Thyroid gland (tissue), 4 donors: ENCODE data around the gene SH2D5.

Experiments
- POLR2A ChIP-seq, 2 donors: fragments of 450-650 bp; IDR thresholded peaks; one replicate each; pipeline ENCODE4 v1.6.1; 2017; ENCODE audit warnings: antibody characterized with exemption in 2 of 2, mild to moderate bottlenecking in 2 of 2, moderate library complexity in 1 of 2
- TF ChIP-seq, protein P1 (sequence below), 6 experiments: fragments of 200-600 bp in 3 of 6; fragments of 450-650 bp in 3 of 6; sonication (generic) in 3 of 6; IDR thresholded peaks; one replicate each; pipeline ENCODE4 v1.5.1; 2016 to 2019; ENCODE audit warnings: antibody characterized with exemption in 6 of 6, mild to moderate bottlenecking in 2 of 6, inconsistent platforms in 1 of 6, moderate library complexity in 1 of 6

DNA sequence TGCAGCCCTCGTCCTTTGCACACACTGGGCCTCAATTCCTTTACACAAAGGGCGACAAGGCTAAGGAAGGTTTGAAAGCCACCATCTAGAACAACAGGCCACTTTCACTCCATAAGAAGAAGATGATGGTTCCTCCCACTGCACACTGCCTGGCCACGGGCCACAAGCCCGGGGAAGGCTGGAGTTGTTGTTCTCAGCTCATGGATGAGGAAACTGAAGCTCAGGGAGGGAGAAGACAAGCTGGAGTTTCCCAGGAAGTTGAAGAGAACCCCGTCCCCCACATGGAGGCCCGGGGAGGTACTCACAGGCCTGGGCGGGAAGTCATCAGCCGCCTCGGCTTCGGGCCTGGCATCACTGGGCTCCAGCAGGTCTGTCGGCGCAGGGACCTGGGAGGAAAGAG lies 46.8 kb downstream of the SH2D5 start:
- TF ChIP-seq, protein P1, sequence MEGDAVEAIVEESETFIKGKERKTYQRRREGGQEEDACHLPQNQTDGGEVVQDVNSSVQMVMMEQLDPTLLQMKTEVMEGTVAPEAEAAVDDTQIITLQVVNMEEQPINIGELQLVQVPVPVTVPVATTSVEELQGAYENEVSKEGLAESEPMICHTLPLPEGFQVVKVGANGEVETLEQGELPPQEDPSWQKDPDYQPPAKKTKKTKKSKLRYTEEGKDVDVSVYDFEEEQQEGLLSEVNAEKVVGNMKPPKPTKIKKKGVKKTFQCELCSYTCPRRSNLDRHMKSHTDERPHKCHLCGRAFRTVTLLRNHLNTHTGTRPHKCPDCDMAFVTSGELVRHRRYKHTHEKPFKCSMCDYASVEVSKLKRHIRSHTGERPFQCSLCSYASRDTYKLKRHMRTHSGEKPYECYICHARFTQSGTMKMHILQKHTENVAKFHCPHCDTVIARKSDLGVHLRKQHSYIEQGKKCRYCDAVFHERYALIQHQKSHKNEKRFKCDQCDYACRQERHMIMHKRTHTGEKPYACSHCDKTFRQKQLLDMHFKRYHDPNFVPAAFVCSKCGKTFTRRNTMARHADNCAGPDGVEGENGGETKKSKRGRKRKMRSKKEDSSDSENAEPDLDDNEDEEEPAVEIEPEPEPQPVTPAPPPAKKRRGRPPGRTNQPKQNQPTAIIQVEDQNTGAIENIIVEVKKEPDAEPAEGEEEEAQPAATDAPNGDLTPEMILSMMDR (IDR thresholded peaks at IDR 0.05), result no peak
- no peak for TF ChIP-seq POLR2A (IDR thresholded peaks at IDR 0.05)
